Measurements from ENCODE around the gene GET4. TPM values are rescaled to one million over a fixed set of nuclear protein-coding genes. Genes with fewer than 3 reads are reported as not detected.

The GET4 gene
- total RNA-seq = 10 to 100 TPM; 29.8 to 50.2 (median 38.3) TPM

DNA sequence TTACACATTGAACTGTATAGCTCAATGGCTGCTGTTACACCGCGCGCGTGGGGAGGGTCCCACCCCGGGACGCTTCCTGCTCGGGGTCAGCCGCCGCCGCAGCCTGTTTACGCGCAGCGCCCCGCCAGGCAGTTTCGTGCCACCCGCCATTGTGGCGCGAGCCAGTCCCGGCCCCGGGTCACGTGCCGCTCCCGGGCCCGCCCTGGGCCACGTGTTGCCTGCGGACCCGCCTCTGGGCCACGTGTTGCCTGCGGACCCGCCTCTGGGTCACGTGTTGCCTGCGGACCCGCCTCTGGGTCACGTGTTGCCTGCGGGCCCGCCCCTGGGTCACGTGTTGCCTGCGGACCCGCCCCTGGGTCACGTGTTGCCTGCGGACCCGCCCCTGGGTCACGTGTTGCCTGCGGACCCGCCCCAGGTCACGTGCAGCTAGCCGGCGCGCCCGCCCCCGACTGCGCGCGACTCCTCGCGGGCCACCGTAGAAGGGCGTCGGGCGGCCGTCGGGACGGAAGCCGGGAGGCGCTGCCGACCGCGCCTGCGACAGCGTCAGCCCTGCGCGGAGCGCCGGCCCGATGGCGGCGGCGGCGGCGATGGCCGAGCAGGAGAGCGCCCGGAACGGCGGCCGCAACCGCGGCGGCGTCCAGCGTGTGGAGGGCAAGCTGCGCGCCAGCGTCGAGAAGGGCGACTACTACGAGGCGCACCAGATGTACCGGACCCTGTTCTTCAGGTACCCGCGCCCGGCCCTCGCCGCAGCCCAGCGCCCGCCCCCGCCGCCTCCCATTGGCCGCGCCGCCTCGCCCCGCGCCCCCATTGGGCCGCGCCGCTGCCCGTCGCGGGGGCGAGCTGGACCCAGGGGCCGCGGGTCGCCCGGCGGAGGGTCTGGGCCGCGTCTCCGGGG, at the start of gene GET4:
Gene GET4 (plus strand): TSS at position 478 of the 895 bp plus-strand sequence. CDS start 92 bp downstream, at position 570.
- H3K4me1 ChIP-seq = peaks cover 5 to 64% (median 31%) of the 10 kb centered on the region in 4 donors
- peak; percentile 93 to 96 for DNase-seq (ENCODE audit: low spot score in 2 of 2)
- H3K36me3 ChIP-seq = peaks cover 0 to 24% (median 0%) of the 10 kb centered on the region in 3 donors
- H3K9me3 ChIP-seq = no peaks in the 10 kb centered on the region
- peak within 1 kb of the TSS; percentile 42 to 95 (median 64) for H3K4me3 ChIP-seq
- peak within 1 kb of the TSS; percentile 72 to 93 (median 88) for H3K27ac ChIP-seq
- no peaks in the 10 kb centered on the region for H3K27me3 ChIP-seq
- peak; percentile 66 to 87 for TF ChIP-seq EP300 (IDR thresholded peaks at IDR 0.05)
- peak; percentile 80 to 84 for TF ChIP-seq POLR2A (IDR thresholded peaks at IDR 0.05)
- TF ChIP-seq, protein P1, sequence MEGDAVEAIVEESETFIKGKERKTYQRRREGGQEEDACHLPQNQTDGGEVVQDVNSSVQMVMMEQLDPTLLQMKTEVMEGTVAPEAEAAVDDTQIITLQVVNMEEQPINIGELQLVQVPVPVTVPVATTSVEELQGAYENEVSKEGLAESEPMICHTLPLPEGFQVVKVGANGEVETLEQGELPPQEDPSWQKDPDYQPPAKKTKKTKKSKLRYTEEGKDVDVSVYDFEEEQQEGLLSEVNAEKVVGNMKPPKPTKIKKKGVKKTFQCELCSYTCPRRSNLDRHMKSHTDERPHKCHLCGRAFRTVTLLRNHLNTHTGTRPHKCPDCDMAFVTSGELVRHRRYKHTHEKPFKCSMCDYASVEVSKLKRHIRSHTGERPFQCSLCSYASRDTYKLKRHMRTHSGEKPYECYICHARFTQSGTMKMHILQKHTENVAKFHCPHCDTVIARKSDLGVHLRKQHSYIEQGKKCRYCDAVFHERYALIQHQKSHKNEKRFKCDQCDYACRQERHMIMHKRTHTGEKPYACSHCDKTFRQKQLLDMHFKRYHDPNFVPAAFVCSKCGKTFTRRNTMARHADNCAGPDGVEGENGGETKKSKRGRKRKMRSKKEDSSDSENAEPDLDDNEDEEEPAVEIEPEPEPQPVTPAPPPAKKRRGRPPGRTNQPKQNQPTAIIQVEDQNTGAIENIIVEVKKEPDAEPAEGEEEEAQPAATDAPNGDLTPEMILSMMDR (IDR thresholded peaks at IDR 0.05) = peak; percentile 11 to 83 (median 23)
- 0% methylated on average over 47 to 49 of the region's 129 CpGs for WGBS, 2 donors

- peaks cover 0 to 74% (median 37%) of the 10 kb centered on the region in 4 donors for H3K4me1 ChIP-seq
- H3K36me3 ChIP-seq = peaks cover 0 to 5% (median 0%) of the 10 kb centered on the region in 3 donors
- H3K27me3 ChIP-seq = no peaks in the 10 kb centered on the region
- no peak for DNase-seq (ENCODE audit: low spot score in 2 of 2)
- TF ChIP-seq EP300 (IDR thresholded peaks at IDR 0.05) (no peak), POLR2A (IDR thresholded peaks at IDR 0.05) (no peak)
- TF ChIP-seq, protein P1 (IDR thresholded peaks at IDR 0.05) = no peak
- H3K9me3 ChIP-seq = no peaks in the 10 kb centered on the region
- H3K4me3 ChIP-seq = no peak overlapping the region
- peak overlapping the region in 2 of 4 donors; percentile 11 to 28 for H3K27ac ChIP-seq
- WGBS, 2 donors = 89% methylated on average over 14 of the region's 14 CpGs
Observed at GRCh38 chr7:828793-829561, 47.4 kb upstream of the GET4 start.

- Histone ChIP-seq H3K27ac (peak overlapping the region in 2 of 4 donors; percentile 86 to 87), H3K27me3 (no peaks in the 10 kb centered on the region), H3K9me3 (no peaks in the 10 kb centered on the region), H3K4me3 (no peak overlapping the region), H3K4me1 (peaks cover 0 to 70% (median 31%) of the 10 kb centered on the region in 4 donors), H3K36me3 (peaks cover 0 to 14% (median 0%) of the 10 kb centered on the region in 3 donors)
- 70 to 72% methylated on average over 12 of the region's 12 CpGs for WGBS, 2 donors
- TF ChIP-seq EP300 (IDR thresholded peaks at IDR 0.05) (no peak), POLR2A (IDR thresholded peaks at IDR 0.05) (no peak)
- TF ChIP-seq, protein P1 (IDR thresholded peaks at IDR 0.05) = no peak
- DNase-seq (ENCODE audit: low spot score in 2 of 2) = no peak
Observed at GRCh38 chr7:830069-830468, 46.3 kb upstream of the GET4 start.

DNA sequence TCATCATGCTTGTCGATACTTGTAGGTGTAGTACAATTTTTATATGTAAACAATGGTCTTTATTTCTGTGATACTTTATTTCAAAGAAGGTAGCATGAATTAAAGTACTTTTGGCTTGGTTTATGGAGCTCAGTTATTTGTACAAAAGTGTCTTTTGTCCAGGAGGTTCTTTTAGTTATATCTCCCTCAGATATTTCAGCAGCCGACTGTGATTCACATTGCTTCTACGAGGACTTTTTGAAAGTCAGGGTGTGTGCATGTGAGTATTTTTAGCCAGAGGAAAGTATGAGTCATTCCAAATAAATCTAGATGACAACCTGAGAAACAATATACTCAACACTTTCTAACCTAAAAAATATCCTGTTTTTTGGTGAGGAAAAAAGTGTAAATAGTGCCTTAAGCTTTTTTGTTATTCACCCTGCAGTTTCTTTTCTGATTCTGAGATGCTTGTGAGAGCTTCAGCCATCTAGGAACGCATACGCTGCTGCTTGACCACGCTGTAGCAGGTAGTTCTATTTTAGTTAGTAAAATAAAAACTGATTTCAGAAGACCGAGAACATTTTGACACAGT, 44.7 kb upstream of the GET4 start:
- TF ChIP-seq POLR2A (IDR thresholded peaks at IDR 0.05) (peak in 1 of 2 donors; percentile 29), EP300 (IDR thresholded peaks at IDR 0.05) (peak; percentile 57 to 85)
- TF ChIP-seq, protein P1 (IDR thresholded peaks at IDR 0.05) = no peak
- H3K27ac ChIP-seq = peak overlapping the region; percentile 76 to 87 (median 81)
- peak overlapping the region in 2 of 4 donors; percentile 3 for H3K4me3 ChIP-seq
- peaks cover 0 to 20% (median 0%) of the 10 kb centered on the region in 3 donors for H3K36me3 ChIP-seq
- no peak for DNase-seq (ENCODE audit: low spot score in 2 of 2)
- no peaks in the 10 kb centered on the region for H3K27me3 ChIP-seq
- peaks cover 0 to 63% (median 24%) of the 10 kb centered on the region in 4 donors for H3K4me1 ChIP-seq
- 28 to 31% methylated on average over 7 of the region's 7 CpGs for WGBS, 2 donors
- no peaks in the 10 kb centered on the region for H3K9me3 ChIP-seq
